ENCODE measurements around the gene HCRTR2.

HCRTR2 gene

DNA sequence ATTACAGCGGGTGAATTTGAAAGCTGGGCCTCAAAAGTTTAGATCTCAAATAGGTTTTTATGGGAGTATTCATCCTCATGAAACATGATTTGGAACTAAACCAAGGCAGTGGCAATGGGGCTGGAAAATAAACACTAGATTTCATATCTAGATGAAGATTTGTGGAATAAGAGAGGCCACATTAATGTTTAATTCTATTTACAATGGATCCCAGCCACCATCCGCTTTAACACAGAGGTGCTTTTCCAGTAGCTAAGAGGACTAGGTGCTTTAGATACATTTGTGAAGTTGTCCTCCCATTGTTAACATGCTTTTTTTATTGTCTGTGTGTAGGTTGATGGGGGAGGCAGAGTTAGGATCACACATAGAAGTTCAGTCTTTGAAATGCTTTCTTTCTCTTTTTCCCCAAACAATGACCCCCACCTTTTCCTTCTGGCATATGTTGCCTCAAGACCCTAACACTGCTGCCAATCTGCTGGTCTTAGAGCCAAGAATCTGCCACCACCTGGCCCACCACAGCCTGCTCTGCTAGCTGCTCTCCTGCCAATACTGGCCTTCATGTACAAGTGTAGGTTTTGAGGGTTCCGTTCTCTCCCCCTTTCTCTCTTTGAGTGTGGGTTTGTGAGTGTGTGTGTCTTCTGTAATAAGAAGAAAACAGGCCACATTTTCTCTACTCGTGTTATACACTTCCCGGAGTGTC, 125.1 kb downstream of the HCRTR2 start:
- FAIRE-seq (no peak), DNase-seq (ENCODE audit: insufficient read length, low spot score) (no peak)
- TF ChIP-seq POLR2AphosphoS5 (IDR thresholded peaks at IDR 0.05; ENCODE audit: low read depth, low read length) = no peak
- TF ChIP-seq POU2F2 (IDR thresholded peaks at IDR 0.05; ENCODE audit: low read depth, low read length) = no peak
- no peak for TF ChIP-seq POLR2A (IDR thresholded peaks at IDR 0.05; ENCODE audit: low read depth, low read length)
- no peak for TF ChIP-seq TAF1 (IDR thresholded peaks at IDR 0.05; ENCODE audit: low read depth, low read length)
- no peak for TF ChIP-seq SPI1 (IDR thresholded peaks at IDR 0.05; ENCODE audit: low read depth, low read length)
- no peak for TF ChIP-seq PAX5 (IDR thresholded peaks at IDR 0.05; ENCODE audit: insufficient read depth, low read length, severe bottlenecking)

GRCh38 chr6:55304747-55305146, 130.4 kb downstream of the HCRTR2 start:
- no peak for DNase-seq (ENCODE audit: insufficient read length, low spot score)
- TF ChIP-seq TAF1 (IDR thresholded peaks at IDR 0.05; ENCODE audit: low read depth, low read length) (no peak), POU2F2 (IDR thresholded peaks at IDR 0.05; ENCODE audit: low read depth, low read length) (no peak), SPI1 (IDR thresholded peaks at IDR 0.05; ENCODE audit: low read depth, low read length) (no peak), PAX5 (IDR thresholded peaks at IDR 0.05; ENCODE audit: insufficient read depth, low read length, severe bottlenecking) (no peak), POLR2AphosphoS5 (IDR thresholded peaks at IDR 0.05; ENCODE audit: low read depth, low read length) (no peak), POLR2A (IDR thresholded peaks at IDR 0.05; ENCODE audit: low read depth, low read length) (no peak)
- no peak for FAIRE-seq

DNA sequence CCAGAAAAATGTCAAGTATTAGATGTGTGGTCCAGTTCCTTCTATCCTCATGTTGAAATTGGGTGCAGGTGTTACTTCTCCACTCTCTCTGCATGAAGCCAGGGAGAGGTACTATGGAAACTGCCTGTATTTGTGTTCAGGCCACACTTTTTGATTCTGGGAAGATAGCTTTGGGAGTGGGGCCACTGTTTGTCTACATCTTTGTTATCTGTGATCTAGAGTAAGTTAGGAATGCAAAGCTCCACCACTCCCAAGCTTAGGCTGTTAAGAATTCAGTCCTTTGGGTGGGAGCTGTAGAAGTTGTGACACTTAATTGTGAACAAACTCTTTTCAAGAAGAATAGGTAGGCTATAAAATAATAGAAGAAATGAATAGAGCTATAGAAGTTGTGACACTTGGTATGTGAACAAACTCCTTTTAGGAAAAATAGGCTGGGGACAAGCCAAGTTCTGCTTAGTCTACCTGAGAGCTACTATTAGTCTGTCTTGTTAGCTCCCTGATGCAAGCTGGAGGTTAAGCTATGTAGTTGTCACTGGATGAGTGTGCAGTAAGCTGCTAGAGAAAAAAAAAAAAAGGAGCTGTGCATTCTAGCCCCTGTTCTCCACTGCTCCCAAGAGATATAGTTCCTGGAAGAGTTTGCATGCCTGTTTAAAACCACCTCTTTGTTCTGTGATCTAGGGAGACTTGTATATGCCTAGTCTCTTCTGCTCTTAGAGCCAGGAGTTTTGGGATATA, 145.8 kb downstream of the HCRTR2 start:
- DNase-seq (ENCODE audit: insufficient read length, low spot score) = no peak
- no peak for FAIRE-seq
- TF ChIP-seq POU2F2 (IDR thresholded peaks at IDR 0.05; ENCODE audit: low read depth, low read length) (no peak), SPI1 (IDR thresholded peaks at IDR 0.05; ENCODE audit: low read depth, low read length) (no peak), PAX5 (IDR thresholded peaks at IDR 0.05; ENCODE audit: insufficient read depth, low read length, severe bottlenecking) (no peak), TAF1 (IDR thresholded peaks at IDR 0.05; ENCODE audit: low read depth, low read length) (no peak), POLR2A (IDR thresholded peaks at IDR 0.05; ENCODE audit: low read depth, low read length) (no peak), POLR2AphosphoS5 (IDR thresholded peaks at IDR 0.05; ENCODE audit: low read depth, low read length) (no peak)

- TF ChIP-seq POLR2AphosphoS5 (IDR thresholded peaks at IDR 0.05; ENCODE audit: low read depth, low read length) = no peak
- no peak for TF ChIP-seq POU2F2 (IDR thresholded peaks at IDR 0.05; ENCODE audit: low read depth, low read length)
- TF ChIP-seq TAF1 (IDR thresholded peaks at IDR 0.05; ENCODE audit: low read depth, low read length) = no peak
- no peak for TF ChIP-seq POLR2A (IDR thresholded peaks at IDR 0.05; ENCODE audit: low read depth, low read length)
- TF ChIP-seq PAX5 (IDR thresholded peaks at IDR 0.05; ENCODE audit: insufficient read depth, low read length, severe bottlenecking) = no peak
- no peak for TF ChIP-seq SPI1 (IDR thresholded peaks at IDR 0.05; ENCODE audit: low read depth, low read length)
- DNase-seq (ENCODE audit: insufficient read length, low spot score) (no peak), FAIRE-seq (no peak)
These were observed 146.4 kb downstream of the HCRTR2 start for GRCh38 chr6:55320696-55321086.

- TF ChIP-seq TAF1 (IDR thresholded peaks at IDR 0.05; ENCODE audit: low read depth, low read length) (no peak), POLR2A (IDR thresholded peaks at IDR 0.05; ENCODE audit: low read depth, low read length) (no peak), PAX5 (IDR thresholded peaks at IDR 0.05; ENCODE audit: insufficient read depth, low read length, severe bottlenecking) (no peak), SPI1 (IDR thresholded peaks at IDR 0.05; ENCODE audit: low read depth, low read length) (no peak), POLR2AphosphoS5 (IDR thresholded peaks at IDR 0.05; ENCODE audit: low read depth, low read length) (no peak), POU2F2 (IDR thresholded peaks at IDR 0.05; ENCODE audit: low read depth, low read length) (no peak)
- DNase-seq (ENCODE audit: insufficient read length, low spot score) (no peak), FAIRE-seq (no peak)
These were observed 152.9 kb downstream of the HCRTR2 start, which contains the start of gene GFRAL for GRCh38 chr6:55327169-55327568. GFRAL (plus strand) TSS chr6:55327469; CDS start chr6:55327555, 86 bp downstream.

All from GM12891 (cell line).